SK-N-DZ (cell line): ENCODE data around the gene GDPD4.

Experiments used
- DNase-seq: peaks from one replicate; pipeline ENCODE4 v3.0.0-alpha.2; 2015; ENCODE audit warnings: low spot score

Gene GDPD4

GRCh38 chr11:77191823-77192495, 109.5 kb downstream of the GDPD4 start:
- peak; percentile 60 for DNase-seq

GRCh38 chr11:77191429-77191822, 110.1 kb downstream of the GDPD4 start:
- DNase-seq, result no peak

- no peak for DNase-seq
These were observed 111.0 kb downstream of the GDPD4 start for GRCh38 chr11:77190331-77191075.

GRCh38 chr11:77189588-77190210, 111.8 kb downstream of the GDPD4 start:
- DNase-seq, result no peak

- no peak for DNase-seq
These were observed 112.6 kb downstream of the GDPD4 start for GRCh38 chr11:77188633-77189491.

GRCh38 chr11:77187776-77188632, 113.5 kb downstream of the GDPD4 start:
- peak; percentile 76 for DNase-seq

- DNase-seq, result no peak
These were observed 114.3 kb downstream of the GDPD4 start for GRCh38 chr11:77187111-77187750.

GRCh38 chr11:77186302-77186701, 115.2 kb downstream of the GDPD4 start:
- DNase-seq, result no peak

GRCh38 chr11:77184136-77184860, 117.2 kb downstream of the GDPD4 start:
- no peak for DNase-seq

GRCh38 chr11:77183431-77183984, 118.0 kb downstream of the GDPD4 start:
- DNase-seq, result no peak

GRCh38 chr11:77182542-77183430, 118.7 kb downstream of the GDPD4 start:
- no peak for DNase-seq

- no peak for DNase-seq
These were observed 119.5 kb downstream of the GDPD4 start for GRCh38 chr11:77181799-77182541.

- no peak for DNase-seq
These were observed 120.3 kb downstream of the GDPD4 start for GRCh38 chr11:77181226-77181625.

- DNase-seq, result no peak
These were observed 121.1 kb downstream of the GDPD4 start for GRCh38 chr11:77180346-77180745.

GRCh38 chr11:77179681-77180080, 121.8 kb downstream of the GDPD4 start:
- no peak for DNase-seq

- DNase-seq, result no peak
These were observed 122.4 kb downstream of the GDPD4 start for GRCh38 chr11:77179048-77179447.

GRCh38 chr11:77178150-77178549, 123.3 kb downstream of the GDPD4 start:
- DNase-seq, result no peak

GRCh38 chr11:77176996-77177395, 124.5 kb downstream of the GDPD4 start:
- DNase-seq, result no peak
